Activated naive CD8-positive, alpha-beta T cell treated with anti-CD3 and anti-CD28 coated beads for 36 hours (primary cell): ENCODE data around the gene YES1. TPM values are rescaled to one million over a fixed set of nuclear protein-coding genes. Genes with fewer than 3 reads are reported as not detected.
"Not testable (repeated sequence)": the region's sequence is repeated elsewhere in the genome, so short reads cannot be mapped to it uniquely, and the experiment has no call there.

ENCODE experiments used
- DNase-seq: peaks from one replicate; pipeline ENCODE4 v3.0.0; 2021
- H3K27ac Mint-ChIP-seq: one replicate; pipeline ENCODE4 v1.8.0; 2022; ENCODE audit warnings: mild to moderate bottlenecking, moderate library complexity, mixed read lengths
- H3K27me3 Mint-ChIP-seq: one replicate; pipeline ENCODE4 v1.8.0; 2022; ENCODE audit warnings: mild to moderate bottlenecking, mixed read lengths
- H3K36me3 Mint-ChIP-seq: one replicate; pipeline ENCODE4 v1.8.0; 2021; ENCODE audit warnings: mild to moderate bottlenecking, mixed read lengths
- H3K4me1 Mint-ChIP-seq: one replicate; pipeline ENCODE4 v1.8.0; 2021; ENCODE audit warnings: mixed read lengths
- H3K4me3 Mint-ChIP-seq: one replicate; pipeline ENCODE4 v1.8.0; 2022; ENCODE audit warnings: mild to moderate bottlenecking, moderate library complexity, mixed read lengths
- H3K9me3 Mint-ChIP-seq: one replicate; pipeline ENCODE4 v1.8.0; 2022; ENCODE audit warnings: mixed read lengths
- total RNA-seq, 2 experiments: library from RNA; stranded (reverse); gene quantifications; one replicate each; pipeline ENCODE4 v1.2.3, GENCODE V29; 2021

The YES1 gene
- total RNA-seq, 2 experiments from 2014 or later: 29.0 to 32.2 TPM

GRCh38 chr18:706405-706804 is 105.6 kb downstream of the YES1 start:
- H3K4me3 Mint-ChIP-seq: no peak overlapping the region
- no peak overlapping the region for H3K27ac Mint-ChIP-seq
- peaks cover 47% of the 10 kb centered on the region for H3K4me1 Mint-ChIP-seq
- peaks cover 59% of the 10 kb centered on the region for H3K36me3 Mint-ChIP-seq
- H3K9me3 Mint-ChIP-seq: no peaks in the 10 kb centered on the region
- no peak for DNase-seq
- no peaks in the 10 kb centered on the region for H3K27me3 Mint-ChIP-seq

DNA sequence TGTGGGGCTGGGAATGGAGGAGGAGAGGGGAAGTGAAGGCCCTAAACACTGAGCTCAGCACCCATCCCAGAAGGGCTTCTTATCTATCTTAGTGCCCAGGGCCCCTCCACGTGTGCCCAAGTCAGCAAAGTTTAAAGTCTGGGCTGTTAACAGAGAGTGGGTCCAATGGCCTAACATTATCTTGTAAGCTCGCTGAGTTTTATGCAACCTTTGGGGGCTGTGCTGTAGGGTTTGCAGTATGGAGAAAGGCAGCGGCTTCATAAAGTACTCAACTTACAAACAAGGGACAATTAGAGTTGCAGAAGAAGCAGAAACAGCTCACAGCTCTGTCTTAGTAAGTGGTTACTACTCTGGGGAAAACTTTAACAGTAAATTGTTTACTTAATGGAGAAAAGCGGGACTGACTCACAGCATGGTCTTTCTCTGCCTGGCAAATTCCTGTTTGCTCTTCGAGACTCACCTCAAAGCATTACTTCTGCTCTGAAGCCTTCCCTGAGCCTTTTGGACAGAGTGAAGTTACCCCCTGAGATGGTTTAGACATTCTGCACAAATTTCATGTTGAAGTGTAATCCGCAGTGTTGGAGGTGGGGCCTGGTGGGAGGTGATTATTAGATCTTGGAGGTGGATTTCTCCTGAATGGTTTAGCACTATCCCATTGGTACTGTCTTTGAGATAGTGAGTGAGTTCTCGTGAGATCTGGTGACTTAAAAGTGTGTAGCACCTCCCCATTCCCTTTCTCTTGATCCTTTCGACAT is 108.7 kb downstream of the YES1 start:
- DNase-seq: no peak
- H3K4me1 Mint-ChIP-seq: peaks cover 27% of the 10 kb centered on the region
- H3K27ac Mint-ChIP-seq: peak overlapping the region; percentile 67
- H3K27me3 Mint-ChIP-seq: no peaks in the 10 kb centered on the region
- no peak overlapping the region for H3K4me3 Mint-ChIP-seq
- H3K9me3 Mint-ChIP-seq: no peaks in the 10 kb centered on the region
- H3K36me3 Mint-ChIP-seq: peaks cover 34% of the 10 kb centered on the region

GRCh38 chr18:697800-698199 is 114.2 kb downstream of the YES1 start:
- H3K4me1 Mint-ChIP-seq: peaks cover 5% of the 10 kb centered on the region
- H3K36me3 Mint-ChIP-seq: peaks cover 20% of the 10 kb centered on the region
- H3K4me3 Mint-ChIP-seq: no peak overlapping the region
- no peak overlapping the region for H3K27ac Mint-ChIP-seq
- DNase-seq: no peak
- H3K27me3 Mint-ChIP-seq: no peaks in the 10 kb centered on the region
- H3K9me3 Mint-ChIP-seq: no peaks in the 10 kb centered on the region

DNA sequence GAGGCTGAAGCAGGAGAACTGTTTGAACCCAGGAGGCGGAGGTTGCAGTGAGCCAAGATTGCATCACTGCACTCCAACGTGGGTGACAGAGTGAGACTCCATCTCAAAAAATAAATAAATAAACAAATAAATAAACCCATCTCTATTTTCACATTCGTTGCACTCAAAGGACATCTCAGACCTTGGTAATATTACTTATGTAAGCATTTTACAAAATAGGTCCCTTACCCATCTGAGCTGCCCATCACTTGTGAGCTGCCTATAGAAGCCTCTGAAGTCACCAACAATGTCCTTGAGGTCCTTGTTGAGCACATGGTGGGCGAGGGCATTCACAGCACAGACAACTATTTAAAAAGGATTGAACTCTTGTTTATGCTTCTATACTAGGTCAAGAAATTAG is 115.0 kb downstream of the YES1 start:
- no peak for DNase-seq
- Mint-ChIP-seq H3K9me3 (no peaks in the 10 kb centered on the region), H3K4me1 (peaks cover 4% of the 10 kb centered on the region), H3K27ac (no peak overlapping the region), H3K4me3 (no peak overlapping the region), H3K27me3 (no peaks in the 10 kb centered on the region), H3K36me3 (peaks cover 18% of the 10 kb centered on the region)

GRCh38 chr18:693466-694187 is 118.4 kb downstream of the YES1 start:
- Mint-ChIP-seq H3K36me3 (peaks cover 19% of the 10 kb centered on the region), H3K9me3 (no peaks in the 10 kb centered on the region), H3K4me3 (no peak overlapping the region), H3K27me3 (no peaks in the 10 kb centered on the region), H3K4me1 (peaks cover 4% of the 10 kb centered on the region), H3K27ac (peak overlapping the region; percentile 55)
- no peak for DNase-seq

DNA sequence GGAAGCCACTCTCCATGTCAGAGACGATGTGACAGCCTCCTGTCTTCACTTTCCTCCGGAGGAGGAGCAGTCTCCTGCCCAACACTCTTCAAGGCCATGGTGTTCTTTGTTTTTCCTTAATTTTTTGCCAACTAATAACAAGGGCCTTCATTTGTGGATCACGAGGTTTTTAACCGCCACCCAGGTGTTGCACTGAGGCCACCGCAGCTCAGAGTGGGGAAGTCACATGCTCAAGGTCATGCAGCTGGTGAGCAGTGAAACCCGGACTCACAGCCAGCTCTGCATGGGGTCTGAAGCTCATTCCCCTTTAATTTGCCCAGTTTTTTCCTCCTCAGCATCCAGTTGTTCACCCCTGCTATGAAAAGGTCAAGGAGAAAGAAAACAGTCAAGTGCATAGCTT is 119.2 kb downstream of the YES1 start:
- H3K9me3 Mint-ChIP-seq: no peaks in the 10 kb centered on the region
- H3K4me3 Mint-ChIP-seq: no peak overlapping the region
- DNase-seq: no peak
- peaks cover 4% of the 10 kb centered on the region for H3K4me1 Mint-ChIP-seq
- H3K27me3 Mint-ChIP-seq: no peaks in the 10 kb centered on the region
- H3K27ac Mint-ChIP-seq: no peak overlapping the region
- H3K36me3 Mint-ChIP-seq: peaks cover 17% of the 10 kb centered on the region

GRCh38 chr18:688323-688722 is 123.7 kb downstream of the YES1 start:
- H3K4me1 Mint-ChIP-seq: peaks cover 3% of the 10 kb centered on the region
- H3K27me3 Mint-ChIP-seq: no peaks in the 10 kb centered on the region
- DNase-seq: no peak
- peaks cover 16% of the 10 kb centered on the region for H3K36me3 Mint-ChIP-seq
- no peaks in the 10 kb centered on the region for H3K9me3 Mint-ChIP-seq
- H3K4me3 Mint-ChIP-seq: no peak overlapping the region
- H3K27ac Mint-ChIP-seq: no peak overlapping the region

DNA sequence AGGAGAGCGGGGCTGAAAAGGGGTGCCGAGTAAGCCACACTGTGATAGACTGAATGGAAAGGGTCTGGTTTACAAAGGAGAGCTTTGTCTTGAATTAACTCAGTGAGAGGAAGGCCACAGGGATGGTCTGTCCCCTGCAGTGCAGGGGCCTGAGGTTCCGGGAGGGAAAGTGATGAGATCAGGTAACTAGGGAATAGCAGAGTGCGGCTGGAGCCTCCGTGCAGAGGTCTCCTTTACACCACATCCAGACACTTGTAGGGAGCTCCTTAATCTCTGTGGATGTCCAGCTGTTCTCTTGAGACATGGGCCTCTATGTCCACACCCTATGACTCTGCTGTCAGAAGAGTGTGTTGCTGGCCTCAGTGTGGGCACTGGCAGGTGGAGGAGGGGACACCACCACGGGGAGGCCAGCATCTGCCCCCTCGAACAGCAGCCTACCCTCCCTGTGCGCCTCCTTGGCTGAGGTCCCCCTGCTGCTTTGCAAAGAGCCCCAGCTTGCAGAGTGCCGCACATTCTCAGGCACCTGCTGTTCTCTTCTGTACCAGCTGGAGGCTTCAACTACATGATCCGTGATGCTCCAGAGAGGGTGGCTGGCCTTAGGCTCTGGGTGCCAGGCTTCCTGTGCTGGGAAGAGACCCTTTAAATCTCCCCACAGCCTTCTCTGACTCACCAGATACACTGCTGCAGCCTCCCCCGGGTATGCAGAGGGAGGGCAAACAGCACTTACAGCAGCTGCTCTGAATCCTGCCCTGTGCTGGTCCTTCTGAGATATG is 125.5 kb downstream of the YES1 start:
- Mint-ChIP-seq H3K36me3 (peaks cover 30% of the 10 kb centered on the region), H3K4me3 (no peak overlapping the region), H3K9me3 (no peaks in the 10 kb centered on the region), H3K27me3 (no peaks in the 10 kb centered on the region), H3K4me1 (peaks cover 19% of the 10 kb centered on the region), H3K27ac (no peak overlapping the region)
- DNase-seq: no peak

DNA sequence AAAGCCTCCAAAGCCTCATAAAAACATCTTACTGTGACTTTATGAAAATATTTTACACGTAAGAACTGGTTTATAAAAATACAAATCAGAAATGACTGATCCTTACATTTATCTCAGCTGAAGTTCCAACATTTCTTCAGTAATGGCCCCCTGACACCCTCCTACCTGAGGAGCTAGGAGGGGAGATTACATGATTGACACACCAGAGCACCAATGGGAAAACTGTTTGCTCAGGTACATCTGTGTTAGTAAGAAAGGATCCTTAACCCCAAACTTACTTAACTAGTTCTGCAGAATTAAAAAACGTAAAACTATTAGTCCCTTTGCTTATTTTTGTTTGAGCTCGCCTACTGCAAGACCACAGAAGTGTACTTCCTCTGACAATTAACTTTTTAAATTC is 126.6 kb downstream of the YES1 start:
- H3K4me1 Mint-ChIP-seq: peaks cover 21% of the 10 kb centered on the region
- peaks cover 38% of the 10 kb centered on the region for H3K36me3 Mint-ChIP-seq
- H3K4me3 Mint-ChIP-seq: no peak overlapping the region
- no peak for DNase-seq
- H3K27me3 Mint-ChIP-seq: no peaks in the 10 kb centered on the region
- no peaks in the 10 kb centered on the region for H3K9me3 Mint-ChIP-seq
- no peak overlapping the region for H3K27ac Mint-ChIP-seq

DNA sequence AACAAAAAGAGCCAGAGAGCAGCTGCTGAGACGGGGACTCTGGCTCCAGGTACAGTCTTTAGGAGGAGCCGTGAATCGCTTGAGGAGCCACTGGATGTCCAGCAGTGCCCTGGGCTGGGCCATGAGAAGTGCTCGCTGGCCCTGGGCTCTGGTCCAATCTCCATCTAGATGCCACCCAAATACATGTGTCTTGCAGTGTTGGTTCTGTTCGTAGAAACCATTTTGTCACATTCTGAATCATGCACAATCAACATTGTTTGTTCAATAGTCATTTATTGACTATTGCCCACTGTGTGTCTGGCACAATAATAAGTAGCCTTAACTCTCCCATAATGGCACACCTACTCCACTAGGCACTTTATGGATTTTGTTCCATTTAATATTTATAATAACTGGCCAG is 128.5 kb downstream of the YES1 start:
- no peak overlapping the region for H3K27ac Mint-ChIP-seq
- no peaks in the 10 kb centered on the region for H3K9me3 Mint-ChIP-seq
- peaks cover 19% of the 10 kb centered on the region for H3K4me1 Mint-ChIP-seq
- H3K36me3 Mint-ChIP-seq: peaks cover 40% of the 10 kb centered on the region
- no peak for DNase-seq
- H3K27me3 Mint-ChIP-seq: no peaks in the 10 kb centered on the region
- no peak overlapping the region for H3K4me3 Mint-ChIP-seq

DNA sequence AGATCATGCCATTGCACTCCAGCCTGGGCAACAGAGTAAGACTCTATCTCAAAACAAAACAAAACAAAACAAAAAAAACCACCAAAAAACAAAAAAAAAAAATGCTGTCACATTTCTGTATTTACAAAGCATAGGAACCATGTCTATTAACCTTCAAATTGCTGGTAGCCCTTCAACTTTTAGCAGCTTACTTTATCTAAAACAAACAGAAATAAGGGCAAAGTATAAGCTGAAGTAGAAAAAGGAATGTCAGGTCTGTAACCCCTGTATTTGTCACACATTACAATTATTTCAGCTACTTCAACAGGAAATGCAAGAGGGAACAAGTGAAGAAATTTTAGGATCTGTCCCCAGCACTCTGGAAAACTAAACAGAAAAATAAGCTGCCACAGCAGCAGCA is 129.2 kb downstream of the YES1 start:
- H3K4me3 Mint-ChIP-seq: no peak overlapping the region
- H3K9me3 Mint-ChIP-seq: no peaks in the 10 kb centered on the region
- DNase-seq: no peak
- peaks cover 40% of the 10 kb centered on the region for H3K36me3 Mint-ChIP-seq
- H3K27me3 Mint-ChIP-seq: no peaks in the 10 kb centered on the region
- H3K4me1 Mint-ChIP-seq: peaks cover 19% of the 10 kb centered on the region
- peak overlapping the region; percentile 86 for H3K27ac Mint-ChIP-seq

- H3K4me3 Mint-ChIP-seq, DNase-seq, H3K9me3 Mint-ChIP-seq, H3K27me3 Mint-ChIP-seq: not testable (repeated sequence)
- Mint-ChIP-seq H3K27ac (peak overlapping the region; percentile 86), H3K4me1 (peaks cover 19% of the 10 kb centered on the region), H3K36me3 (peaks cover 38% of the 10 kb centered on the region)
These were observed 129.6 kb downstream of the YES1 start for GRCh38 chr18:682416-682815.

GRCh38 chr18:681985-682384 is 130.1 kb downstream of the YES1 start:
- H3K4me1 Mint-ChIP-seq: peaks cover 19% of the 10 kb centered on the region
- no peak overlapping the region for H3K4me3 Mint-ChIP-seq
- no peaks in the 10 kb centered on the region for H3K9me3 Mint-ChIP-seq
- peak; percentile 65 for DNase-seq
- peak overlapping the region; percentile 86 for H3K27ac Mint-ChIP-seq
- no peaks in the 10 kb centered on the region for H3K27me3 Mint-ChIP-seq
- H3K36me3 Mint-ChIP-seq: peaks cover 34% of the 10 kb centered on the region

DNA sequence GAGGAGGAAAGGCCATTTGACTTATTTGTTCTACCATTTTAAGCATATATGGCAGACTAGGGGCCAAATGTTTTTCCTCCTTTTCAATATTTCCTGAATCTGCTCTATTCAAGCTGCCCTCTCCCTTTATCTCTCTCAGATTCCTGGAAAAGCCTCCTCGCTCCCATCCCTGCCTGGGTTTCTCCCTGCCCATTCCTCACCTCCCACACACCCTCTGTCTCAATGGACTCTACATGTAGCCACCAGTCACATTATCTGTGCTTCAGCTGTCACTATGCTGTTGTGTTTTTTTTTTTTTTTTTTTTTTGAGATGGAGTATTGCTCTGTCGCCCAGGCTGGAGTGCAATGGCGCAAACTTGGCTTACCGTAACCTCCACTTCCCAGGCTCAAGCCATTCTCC is 131.7 kb downstream of the YES1 start:
- Mint-ChIP-seq H3K27me3 (no peaks in the 10 kb centered on the region), H3K4me3 (no peak overlapping the region), H3K4me1 (peaks cover 19% of the 10 kb centered on the region), H3K36me3 (peaks cover 45% of the 10 kb centered on the region), H3K9me3 (no peaks in the 10 kb centered on the region), H3K27ac (no peak overlapping the region)
- no peak for DNase-seq

- no peak overlapping the region for H3K4me3 Mint-ChIP-seq
- no peaks in the 10 kb centered on the region for H3K9me3 Mint-ChIP-seq
- H3K27ac Mint-ChIP-seq: no peak overlapping the region
- peaks cover 49% of the 10 kb centered on the region for H3K36me3 Mint-ChIP-seq
- no peaks in the 10 kb centered on the region for H3K27me3 Mint-ChIP-seq
- H3K4me1 Mint-ChIP-seq: peaks cover 19% of the 10 kb centered on the region
- DNase-seq: no peak
These were observed 132.5 kb downstream of the YES1 start for GRCh38 chr18:679516-679915.
